HCT116 (cell line): ENCODE results near the gene ZNF692. TPM values are rescaled to one million over a fixed set of nuclear protein-coding genes. Genes with fewer than 3 reads are reported as not detected.

Experiments used
- ATAC-seq: fragments of 200-7000 bp; cut with Tn5 transposase; 2 replicates; pipeline ENCODE4 v1.9.1; 2020; ENCODE audit warnings: mild to moderate bottlenecking, moderate library complexity
- BruUV-seq: library from RNA; stranded (reverse); fragments of 400-500 nt; replicated peaks from 2 replicates; lab custom pipeline; 2021; lab: Mats Ljungman, UMichigan
- CTCF ChIA-PET: fragments of 300-600 bp; sonication (Branson Sonifier 250); formaldehyde crosslinking; loops from one replicate; lab custom pipeline; 2021; ENCODE audit warnings: antibody characterized with exemption; lab: Charles Lee
- POLR2A ChIA-PET: fragments of 300-600, 350-600 bp; sonication (Branson Sonifier 250); formaldehyde crosslinking; loops from one replicate; lab custom pipeline; 2021; ENCODE audit warnings: antibody characterized with exemption; lab: Charles Lee
- RAD21 ChIA-PET, 2 experiments: fragments of 300-600 bp; sonication (Branson Sonifier 250); formaldehyde crosslinking; loops; one replicate each; lab custom pipeline; 2023; ENCODE audit warnings: low total read pairs in 2 of 2; ENCODE audit not compliant: uncharacterized antibody in 2 of 2, unreplicated experiment in 2 of 2, low non-redundant PET in 1 of 2; lab: Charles Lee
- DNase-seq: peaks from one replicate; pipeline ENCODE4 v3.0.0-alpha.2; 2010; ENCODE audit warnings: low read depth, low spot score
- H2AFZ ChIP-seq: fragments of 200-600 bp; shearing (Covaris generic), sonication (generic); 2 replicates; pipeline ENCODE4 v1.6.1; 2017; ENCODE audit warnings: low read depth, mixed run types, mixed read lengths, antibody characterized with exemption, low read length; ENCODE audit not compliant: poor library complexity, severe bottlenecking
- H3K27ac ChIP-seq: 2 replicates; pipeline ENCODE4 v1.5.1; 2012; ENCODE audit warnings: low read depth, low read length
- H3K27me3 ChIP-seq: fragments of 200-600 bp; sonication (generic); 2 replicates; pipeline ENCODE4 v1.6.1; 2016; ENCODE audit warnings: mixed run types, low read length, mixed read lengths; ENCODE audit not compliant: insufficient read depth
- H3K36me3 ChIP-seq, 2 experiments: fragments of 200-500 bp in 1 of 2; fragments of 200-600 bp in 1 of 2; sonication (Bioruptor generic) in 1 of 2; sonication (generic) in 1 of 2; 2 replicates each; pipeline versions ENCODE4 v1.5.1 to v1.6.1; 2014 to 2016; ENCODE audit warnings: low read length in 2 of 2, inconsistent platforms in 1 of 2, mixed read lengths in 1 of 2, mixed run types in 1 of 2; ENCODE audit not compliant: insufficient read depth in 2 of 2, control insufficient read depth in 1 of 2
- H3K4me1 ChIP-seq, 2 experiments: fragments of 200-600 bp in 1 of 2; sonication (generic) in 1 of 2; 2 replicates each; pipeline versions ENCODE4 v1.5.1 to v1.6.1; 2012 to 2017; ENCODE audit warnings: low read length in 2 of 2, inconsistent platforms in 1 of 2, mild to moderate bottlenecking in 1 of 2, mixed read lengths in 1 of 2, mixed run types in 1 of 2, moderate library complexity in 1 of 2; ENCODE audit not compliant: insufficient read depth in 2 of 2, control insufficient read depth in 1 of 2
- H3K4me2 ChIP-seq: fragments of 200-600 bp; sonication (generic); 2 replicates; pipeline ENCODE4 v1.6.1; 2017; ENCODE audit warnings: mixed run types, low read length, mixed read lengths
- H3K4me3 ChIP-seq, 2 experiments: fragments of 200-600 bp in 1 of 2; sonication (generic) in 1 of 2; replicated peaks in 1 of 2; 2 replicates each; pipeline ENCODE4 v1.5.1; 2011 to 2016; ENCODE audit warnings: low read length in 2 of 2, control low read depth in 1 of 2, low read depth in 1 of 2, mild to moderate bottlenecking in 1 of 2, mixed read lengths in 1 of 2, mixed run types in 1 of 2
- H3K79me2 ChIP-seq: fragments of 200-600 bp; sonication (generic); 2 replicates; pipeline ENCODE4 v1.6.1; 2017; ENCODE audit warnings: mild to moderate bottlenecking, mixed run types, low read length, moderate library complexity, mixed read lengths; ENCODE audit not compliant: insufficient read depth
- H3K9ac ChIP-seq: fragments of 200-600 bp; sonication (generic); 2 replicates; pipeline ENCODE4 v1.6.1; 2016; ENCODE audit warnings: low read length, mixed read lengths
- H3K9me2 ChIP-seq: fragments of 200-600 bp; sonication (generic), shearing (Covaris generic); 2 replicates; pipeline ENCODE4 v1.6.1; 2017; ENCODE audit warnings: mixed run types, mild to moderate bottlenecking, moderate library complexity; ENCODE audit not compliant: insufficient read depth
- H3K9me3 ChIP-seq, 2 experiments: fragments of 200-500 bp in 1 of 2; fragments of 200-600 bp in 1 of 2; sonication (Bioruptor generic) in 1 of 2; sonication (generic) in 1 of 2; 2 replicates each; pipeline ENCODE4 v1.6.1; 2014 to 2017; ENCODE audit warnings: low read length in 2 of 2, mixed read lengths in 2 of 2, inconsistent platforms in 1 of 2, low read depth in 1 of 2, mild to moderate bottlenecking in 1 of 2, mixed run types in 1 of 2, moderate library complexity in 1 of 2; ENCODE audit not compliant: control insufficient read depth in 1 of 2, insufficient read depth in 1 of 2
- H4K20me1 ChIP-seq: fragments of 200-600 bp; sonication (generic), shearing (Covaris generic); 2 replicates; pipeline ENCODE4 v1.6.1; 2017; ENCODE audit warnings: mixed run types, mild to moderate bottlenecking, moderate library complexity; ENCODE audit not compliant: insufficient read depth
- CBX3 ChIP-seq: IDR thresholded peaks from 2 replicates; pipeline ENCODE4 v1.6.1; 2012; ENCODE audit warnings: low read depth
- CEBPB ChIP-seq: IDR thresholded peaks from 2 replicates; pipeline ENCODE4 v1.6.1; 2012; ENCODE audit warnings: low read depth
- EGR1 ChIP-seq: IDR thresholded peaks from 2 replicates; pipeline ENCODE4 v1.6.1; 2012; ENCODE audit warnings: low read depth
- ELF1 ChIP-seq: IDR thresholded peaks from 2 replicates; pipeline ENCODE4 v1.6.1; 2012; ENCODE audit warnings: low read depth, borderline replicate concordance
- EZH2phosphoT487 ChIP-seq: fragments of 200-600 bp; IDR thresholded peaks from 2 replicates; pipeline ENCODE4 v1.6.1; 2018; ENCODE audit warnings: antibody characterized with exemption, borderline replicate concordance
- FOSL1 ChIP-seq: IDR thresholded peaks from 2 replicates; pipeline ENCODE4 v1.6.1; 2012; ENCODE audit warnings: low read depth
- POLR2A ChIP-seq: IDR thresholded peaks from 2 replicates; pipeline ENCODE4 v1.7.0; 2011; ENCODE audit warnings: borderline replicate concordance; ENCODE audit not compliant: insufficient read depth, insufficient read length; ENCODE audit errors: extremely low read depth
- POLR2AphosphoS5 ChIP-seq: IDR thresholded peaks from 2 replicates; pipeline ENCODE4 v1.6.1; 2011; ENCODE audit warnings: mild to moderate bottlenecking, low read depth, low read length, moderate library complexity
- RAD21 ChIP-seq: IDR thresholded peaks from 2 replicates; pipeline ENCODE4 v1.6.1; 2012; ENCODE audit warnings: low read depth, mild to moderate bottlenecking
- SIN3A ChIP-seq: IDR thresholded peaks from 2 replicates; pipeline ENCODE4 v1.6.1; 2012; ENCODE audit warnings: low read depth
- SP1 ChIP-seq: IDR thresholded peaks from 2 replicates; pipeline ENCODE4 v1.6.1; 2012; ENCODE audit warnings: low read depth
- TCF7L2 ChIP-seq: IDR thresholded peaks from 2 replicates; pipeline ENCODE4 v1.7.0; 2011; ENCODE audit warnings: borderline replicate concordance, inconsistent platforms; ENCODE audit not compliant: insufficient read depth, insufficient read length; ENCODE audit errors: extremely low read depth
- YY1 ChIP-seq: IDR thresholded peaks from 2 replicates; pipeline ENCODE4 v1.6.1; 2011; ENCODE audit warnings: low read length, low read depth, moderate library complexity, mild to moderate bottlenecking; ENCODE audit not compliant: insufficient replicate concordance; ENCODE audit errors: extremely low read depth
- ZNF274 ChIP-seq: fragments of 200-500 bp; sonication (Bioruptor generic); IDR thresholded peaks from 2 replicates; pipeline ENCODE4 v1.6.1; 2014; ENCODE audit warnings: mild to moderate bottlenecking, low read depth, low read length, inconsistent platforms
- intact Hi-C: fragments of 100-400 bp; cut with micrococcal nuclease; formaldehyde crosslinking; loops from 2 replicates; pipeline ENCODE4 v1.10.0; 2022
- total RNA-seq: library from RNA; stranded (reverse); gene quantifications from one replicate; pipeline ENCODE4 v1.2.1, GENCODE V29; 2021; ENCODE audit not compliant: unreplicated experiment
- TF ChIP-seq, protein P1 (sequence below): IDR thresholded peaks from 2 replicates; pipeline ENCODE4 v1.6.1; 2012
- TF ChIP-seq, protein P2 (sequence below): IDR thresholded peaks from 2 replicates; pipeline ENCODE4 v1.6.1; 2011; ENCODE audit warnings: mild to moderate bottlenecking, low read length, moderate library complexity; ENCODE audit not compliant: insufficient replicate concordance; ENCODE audit errors: extremely low read depth

Gene ZNF692
- total RNA-seq, 1 experiment from 2014 or later: 76.2 TPM

DNA sequence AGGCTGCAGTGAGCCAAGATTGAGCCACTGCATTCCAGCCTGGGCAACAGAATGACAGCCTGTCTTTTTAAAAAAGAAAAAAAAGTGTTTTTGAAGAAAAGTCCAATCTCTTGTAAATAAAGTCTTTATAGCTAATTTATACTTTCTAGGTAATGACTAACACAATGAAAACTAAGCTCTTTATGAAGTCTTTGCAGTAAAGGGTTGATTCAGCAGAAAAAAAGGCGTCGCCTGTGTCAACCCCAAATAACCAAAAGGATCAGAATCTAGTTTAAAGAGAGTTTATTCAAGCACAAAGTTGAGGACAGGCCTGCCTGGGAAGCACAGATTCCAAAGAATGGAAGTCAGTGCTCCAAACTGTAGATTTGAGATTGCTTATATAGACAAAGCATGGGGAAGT, 32.9 kb upstream of the ZNF692 start:
- no peaks in the 10 kb centered on the region for H3K4me1 ChIP-seq
- no peak overlapping the region for H3K4me2 ChIP-seq
- ChIA-PET POLR2A (no interaction called here), CTCF (no interaction called here), RAD21 (no interaction called here)
- H3K27me3 ChIP-seq: no peaks in the 10 kb centered on the region
- H4K20me1 ChIP-seq: no peaks in the 10 kb centered on the region
- no peaks in the 10 kb centered on the region for H3K36me3 ChIP-seq
- H2AFZ ChIP-seq: no peak overlapping the region
- no TSS peak for BruUV-seq
- H3K9me2 ChIP-seq: no peaks in the 10 kb centered on the region
- no peaks in the 10 kb centered on the region for H3K79me2 ChIP-seq
- H3K9ac ChIP-seq: no peak overlapping the region
- intact Hi-C loops: no loop called here
- no peaks in the 10 kb centered on the region for H3K9me3 ChIP-seq
- TF ChIP-seq, protein P1, sequence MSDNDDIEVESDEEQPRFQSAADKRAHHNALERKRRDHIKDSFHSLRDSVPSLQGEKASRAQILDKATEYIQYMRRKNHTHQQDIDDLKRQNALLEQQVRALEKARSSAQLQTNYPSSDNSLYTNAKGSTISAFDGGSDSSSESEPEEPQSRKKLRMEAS: no peak
- TF ChIP-seq RAD21 (no peak), POLR2A (no peak), TCF7L2 (no peak), SIN3A (no peak), EZH2phosphoT487 (no peak)
- no peak for ATAC-seq
- DNase-seq: no peak
- H3K27ac ChIP-seq: no peak overlapping the region
- no peak overlapping the region for H3K4me3 ChIP-seq

DNA sequence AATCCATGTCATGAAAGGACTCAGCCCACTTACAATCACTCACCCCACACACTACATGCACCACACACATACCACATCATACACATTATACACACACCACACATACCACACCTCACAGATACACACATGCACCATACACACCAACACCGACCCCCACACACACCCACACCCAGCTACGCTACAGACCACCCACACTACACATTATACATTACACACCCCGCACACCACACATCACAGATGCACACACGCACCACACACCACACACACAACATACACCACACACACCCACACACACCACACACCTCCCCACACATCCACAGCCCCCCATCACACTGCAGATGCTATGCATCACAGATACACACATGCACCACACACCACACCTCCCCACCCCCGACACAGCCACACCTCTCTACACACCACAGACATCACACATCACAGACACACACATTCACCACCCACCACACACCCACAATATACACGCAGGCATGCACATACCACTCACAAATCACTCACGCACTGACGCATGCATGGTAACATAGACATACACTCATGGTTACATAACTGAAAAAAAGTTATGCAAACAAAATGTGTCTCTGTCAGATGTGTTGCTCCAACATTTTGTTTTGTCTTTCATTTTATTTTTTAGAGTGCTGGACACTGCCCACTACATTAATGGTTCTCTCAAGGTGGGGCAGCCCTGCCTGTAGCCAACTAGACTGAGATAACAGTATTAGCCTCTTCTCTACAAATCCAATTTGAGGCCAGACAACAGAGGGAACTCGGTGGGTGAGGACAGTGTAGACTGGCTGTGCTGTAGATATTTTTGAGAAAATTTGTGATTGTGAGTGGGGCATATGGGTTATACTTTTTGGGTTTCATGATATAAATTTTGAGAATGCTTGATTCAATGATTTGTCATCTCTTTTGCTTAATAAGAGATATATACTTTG, 31.9 kb upstream of the ZNF692 start:
- no peaks in the 10 kb centered on the region for H3K9me2 ChIP-seq
- H3K9ac ChIP-seq: no peak overlapping the region
- H3K4me3 ChIP-seq: no peak overlapping the region
- no peaks in the 10 kb centered on the region for H3K36me3 ChIP-seq
- CTCF ChIA-PET: no interaction called here
- no peaks in the 10 kb centered on the region for H4K20me1 ChIP-seq
- no peak overlapping the region for H2AFZ ChIP-seq
- H3K9me3 ChIP-seq: no peaks in the 10 kb centered on the region
- no peak overlapping the region for H3K27ac ChIP-seq
- no peak overlapping the region for H3K4me2 ChIP-seq
- intact Hi-C loops: no loop called here
- ATAC-seq (no peak), DNase-seq (no peak)
- RAD21 ChIA-PET: no interaction called here
- H3K27me3 ChIP-seq: no peaks in the 10 kb centered on the region
- H3K79me2 ChIP-seq: no peaks in the 10 kb centered on the region
- POLR2A ChIA-PET: no interaction called here
- BruUV-seq: no TSS peak
- H3K4me1 ChIP-seq: no peaks in the 10 kb centered on the region
- TF ChIP-seq SP1: no peak
- no peak for TF ChIP-seq CEBPB
- TF ChIP-seq, protein P2, sequence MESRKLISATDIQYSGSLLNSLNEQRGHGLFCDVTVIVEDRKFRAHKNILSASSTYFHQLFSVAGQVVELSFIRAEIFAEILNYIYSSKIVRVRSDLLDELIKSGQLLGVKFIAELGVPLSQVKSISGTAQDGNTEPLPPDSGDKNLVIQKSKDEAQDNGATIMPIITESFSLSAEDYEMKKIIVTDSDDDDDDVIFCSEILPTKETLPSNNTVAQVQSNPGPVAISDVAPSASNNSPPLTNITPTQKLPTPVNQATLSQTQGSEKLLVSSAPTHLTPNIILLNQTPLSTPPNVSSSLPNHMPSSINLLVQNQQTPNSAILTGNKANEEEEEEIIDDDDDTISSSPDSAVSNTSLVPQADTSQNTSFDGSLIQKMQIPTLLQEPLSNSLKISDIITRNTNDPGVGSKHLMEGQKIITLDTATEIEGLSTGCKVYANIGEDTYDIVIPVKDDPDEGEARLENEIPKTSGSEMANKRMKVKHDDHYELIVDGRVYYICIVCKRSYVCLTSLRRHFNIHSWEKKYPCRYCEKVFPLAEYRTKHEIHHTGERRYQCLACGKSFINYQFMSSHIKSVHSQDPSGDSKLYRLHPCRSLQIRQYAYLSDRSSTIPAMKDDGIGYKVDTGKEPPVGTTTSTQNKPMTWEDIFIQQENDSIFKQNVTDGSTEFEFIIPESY: no peak
- no peak for TF ChIP-seq EZH2phosphoT487
- TF ChIP-seq EGR1: no peak
- TF ChIP-seq POLR2AphosphoS5: no peak
- no peak for TF ChIP-seq RAD21
- no peak for TF ChIP-seq ZNF274
- no peak for TF ChIP-seq YY1
- TF ChIP-seq POLR2A: no peak
- no peak for TF ChIP-seq CBX3
- no peak for TF ChIP-seq ELF1
- TF ChIP-seq FOSL1: no peak
